Fibroblast of skin of left biceps (primary cell): ENCODE measurements around the gene ALDH5A1.
"Not testable (repeated sequence)": the region's sequence is repeated elsewhere in the genome, so short reads cannot be mapped to it uniquely, and the experiment has no call there.

Experiments
- DNase-seq, 2 experiments: peaks; one replicate each; pipeline ENCODE4 v3.0.0-alpha.2; 2013; ENCODE audit warnings: low read depth in 2 of 2

The ALDH5A1 gene

GRCh38 chr6:24486065-24486464 is 8.7 kb upstream of the ALDH5A1 start:
- DNase-seq = no peak

GRCh38 chr6:24489470-24489869 is 5.3 kb upstream of the ALDH5A1 start, which contains the start of gene GPLD1:
GPLD1 (minus strand) TSS chr6:24489578; CDS start chr6:24489511, 67 bp downstream.
- no peak for DNase-seq

DNA sequence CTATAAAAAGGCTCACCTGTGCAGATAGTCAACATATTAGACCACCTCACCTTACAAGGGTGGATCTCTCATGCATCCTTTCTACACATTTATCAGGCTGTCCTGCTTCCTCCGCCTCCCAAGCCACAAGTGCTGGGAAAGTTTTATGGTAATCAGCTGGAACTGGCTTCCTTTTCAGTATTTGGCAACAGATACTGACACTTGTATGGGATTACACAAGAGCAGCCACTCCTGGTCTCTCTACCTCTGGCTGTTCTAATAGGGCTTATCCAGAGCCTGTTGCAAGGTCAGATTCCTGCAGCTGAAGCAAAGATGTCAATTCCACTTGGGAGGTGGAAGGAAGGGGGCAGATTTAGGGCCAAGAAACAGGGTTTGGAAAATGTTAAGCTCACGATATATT is 4.9 kb upstream of the ALDH5A1 start:
- DNase-seq = no peak

- DNase-seq = no peak
These were observed 3.8 kb upstream of the ALDH5A1 start for GRCh38 chr6:24490948-24491347.

DNA sequence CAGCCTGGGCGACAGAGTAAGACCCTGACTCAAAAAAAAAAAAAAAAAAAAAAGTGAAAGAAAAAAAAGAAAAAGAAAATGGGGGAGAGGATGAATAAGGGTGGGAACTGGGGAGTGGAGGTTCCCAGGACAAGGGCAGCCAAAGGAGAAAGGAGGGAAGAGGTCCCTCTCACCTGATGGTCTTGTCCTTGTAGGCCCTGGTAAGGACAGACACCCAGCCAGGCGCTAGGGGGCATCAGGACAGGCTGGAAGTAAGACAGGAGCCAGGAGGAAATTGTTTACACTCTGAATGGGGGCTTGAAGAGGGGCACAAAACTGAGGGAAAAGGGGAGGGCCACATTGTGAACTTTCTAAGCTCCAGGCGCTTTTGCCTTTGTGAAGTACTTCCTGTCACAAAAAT is 2.3 kb upstream of the ALDH5A1 start:
- no peak for DNase-seq

DNA sequence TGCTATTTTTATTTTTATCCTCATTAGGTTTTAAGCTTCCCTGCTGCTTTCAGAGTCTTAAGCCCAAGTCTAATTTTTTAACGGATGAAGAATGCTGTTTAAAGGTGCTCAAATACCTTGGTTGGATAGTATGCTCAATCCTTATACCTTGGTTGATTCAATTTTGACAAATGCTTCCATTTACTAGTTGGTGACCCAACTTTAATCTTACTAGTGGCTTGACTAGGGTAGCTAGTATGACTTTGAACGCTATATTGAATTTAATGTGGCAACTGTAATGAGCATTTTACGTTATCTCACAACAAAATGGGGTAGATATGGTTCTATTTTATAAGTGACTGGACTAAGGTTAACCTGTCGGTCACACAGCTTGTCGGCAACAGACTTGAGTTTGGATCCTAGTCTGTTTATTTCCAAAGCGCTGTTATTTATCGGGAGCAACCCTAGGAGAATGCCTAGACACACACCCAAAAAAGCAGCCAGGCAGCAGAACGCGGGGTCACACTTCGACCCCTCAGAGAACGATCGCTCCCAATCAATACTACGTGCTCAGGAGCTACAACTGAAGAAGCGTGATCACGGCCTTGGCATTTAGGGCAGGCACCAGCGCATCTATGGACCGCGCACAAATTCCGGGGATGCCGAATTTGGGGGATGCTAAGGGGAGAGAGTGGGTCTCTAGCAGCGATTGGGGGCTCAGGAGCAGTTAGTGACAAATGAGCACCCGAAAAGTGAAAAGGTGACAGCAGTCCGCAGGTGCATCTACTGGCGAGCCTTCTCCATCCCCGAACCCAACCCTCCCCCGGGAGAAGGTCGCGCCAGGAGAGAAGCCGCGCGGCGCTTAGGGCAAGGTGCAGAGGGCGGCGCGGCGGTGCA is 586 bp upstream of the ALDH5A1 start:
- DNase-seq = no peak

GRCh38 chr6:24497254-24497970 is 2.6 kb downstream of the ALDH5A1 start:
- DNase-seq = no peak

DNA sequence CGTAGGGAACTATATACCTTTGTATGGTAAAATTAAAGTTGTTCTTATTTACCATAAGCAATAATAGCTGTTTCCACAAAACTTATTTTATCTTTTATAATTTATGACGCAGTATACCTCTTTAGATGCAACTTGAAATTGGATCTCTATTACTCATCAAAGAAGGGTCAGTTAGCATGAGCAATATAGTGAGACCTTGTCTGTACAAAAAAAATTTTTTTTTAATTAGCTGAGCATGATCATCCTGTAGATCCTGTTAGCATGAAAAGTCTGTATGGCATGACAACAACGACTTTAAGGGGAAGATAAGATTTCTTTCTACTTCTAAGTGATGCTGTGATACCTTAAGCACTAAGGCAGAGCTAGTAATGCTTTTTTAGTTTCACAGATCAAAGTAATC is 5.9 kb downstream of the ALDH5A1 start:
- no peak for DNase-seq

DNA sequence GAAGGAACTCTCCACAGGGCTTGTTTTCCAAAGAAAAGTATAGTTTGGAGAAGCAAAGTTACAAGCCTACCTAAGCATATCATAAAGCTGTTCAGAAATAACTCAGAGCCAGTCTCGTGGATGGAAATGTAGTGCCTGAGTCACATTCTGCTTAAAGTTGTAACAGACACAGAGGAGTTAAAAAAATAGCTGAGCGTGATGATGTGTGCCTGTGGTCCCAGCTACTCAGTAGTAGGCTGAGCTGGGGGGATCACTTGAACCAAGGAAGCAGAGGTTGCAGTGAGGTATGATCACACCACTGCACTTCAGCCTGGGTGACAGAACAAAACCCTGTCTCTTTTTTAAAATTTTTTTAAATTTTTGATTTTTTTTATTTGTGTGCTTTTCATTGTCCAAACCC is 6.6 kb downstream of the ALDH5A1 start:
- DNase-seq = no peak

DNA sequence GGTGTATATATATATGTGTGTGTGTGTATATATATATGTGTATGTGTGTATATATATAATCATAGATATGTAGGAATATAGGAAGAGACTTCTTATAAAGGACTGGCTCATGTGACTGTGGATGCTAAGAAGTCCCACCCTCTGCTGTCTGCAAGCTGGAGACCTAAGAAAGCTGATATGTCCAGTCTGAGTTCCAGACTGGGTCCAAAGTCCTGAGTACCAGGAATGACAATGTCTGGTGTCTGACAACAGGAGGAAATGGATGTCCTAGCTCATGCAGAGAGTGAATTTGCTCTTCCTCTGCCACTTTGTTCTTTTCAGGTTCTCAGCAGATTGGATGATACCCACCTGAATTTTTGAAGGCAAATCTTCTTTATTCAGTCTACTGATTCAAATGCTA is 7.1 kb downstream of the ALDH5A1 start:
- DNase-seq = no peak

DNA sequence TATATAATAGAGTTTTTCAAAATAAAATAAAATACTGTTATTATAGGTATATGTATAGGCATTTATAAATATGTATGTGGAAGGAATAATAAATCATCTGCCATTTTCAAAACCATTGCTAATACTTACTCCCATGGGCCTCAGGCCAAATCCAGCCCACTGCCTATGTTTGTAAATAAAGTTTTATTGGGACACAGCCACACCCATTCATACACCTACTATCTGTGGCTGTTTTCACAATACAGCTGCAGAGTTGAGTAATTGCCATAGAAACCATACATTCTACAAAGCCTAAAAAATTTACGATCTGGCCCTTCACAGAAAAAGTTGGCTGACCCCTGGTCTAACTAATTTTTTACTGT is 9.5 kb downstream of the ALDH5A1 start:
- no peak for DNase-seq

DNA sequence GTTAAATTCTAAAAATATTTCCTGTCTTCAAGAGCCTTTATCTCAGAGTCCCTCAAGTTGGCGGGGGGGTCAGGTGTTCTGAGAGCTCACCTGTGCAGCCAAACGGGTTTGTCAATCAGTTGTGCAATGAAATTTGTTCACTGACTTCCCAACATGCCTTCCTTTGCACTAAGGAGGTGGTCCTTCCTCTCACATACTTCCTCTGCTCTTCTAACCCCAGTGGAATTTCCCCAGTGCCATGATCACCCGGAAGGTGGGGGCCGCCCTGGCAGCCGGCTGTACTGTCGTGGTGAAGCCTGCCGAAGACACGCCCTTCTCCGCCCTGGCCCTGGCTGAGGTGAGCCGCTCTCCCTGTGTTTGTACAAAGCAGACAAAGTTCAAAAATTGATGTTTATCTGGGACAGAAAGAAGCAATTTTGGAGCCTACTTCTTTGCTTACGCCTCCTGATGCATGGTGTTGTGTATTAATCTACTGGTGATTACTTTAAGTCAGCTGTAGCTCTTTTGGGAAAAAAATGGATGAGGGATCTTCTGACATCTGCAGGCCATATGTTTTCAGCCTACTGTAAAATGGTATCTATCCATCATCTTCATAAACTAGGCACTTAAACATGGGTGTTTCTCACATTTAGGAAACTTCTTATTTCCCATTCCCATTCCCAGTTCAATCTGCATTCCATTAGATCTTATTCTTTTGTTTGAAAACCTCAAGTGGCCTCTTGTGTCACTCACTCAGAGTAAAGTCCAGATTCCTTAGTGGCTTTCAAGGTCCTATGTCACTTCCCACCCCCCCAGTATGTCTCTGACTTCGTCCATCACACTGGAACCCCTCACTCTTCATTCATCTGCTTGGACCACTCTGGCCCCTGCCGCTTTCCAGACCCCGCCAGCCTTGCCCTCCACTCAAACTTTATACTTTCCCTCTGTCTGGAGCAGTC is 10.1 kb downstream of the ALDH5A1 start:
- DNase-seq = peak in 1 of 2 experiments; percentile 13

DNA sequence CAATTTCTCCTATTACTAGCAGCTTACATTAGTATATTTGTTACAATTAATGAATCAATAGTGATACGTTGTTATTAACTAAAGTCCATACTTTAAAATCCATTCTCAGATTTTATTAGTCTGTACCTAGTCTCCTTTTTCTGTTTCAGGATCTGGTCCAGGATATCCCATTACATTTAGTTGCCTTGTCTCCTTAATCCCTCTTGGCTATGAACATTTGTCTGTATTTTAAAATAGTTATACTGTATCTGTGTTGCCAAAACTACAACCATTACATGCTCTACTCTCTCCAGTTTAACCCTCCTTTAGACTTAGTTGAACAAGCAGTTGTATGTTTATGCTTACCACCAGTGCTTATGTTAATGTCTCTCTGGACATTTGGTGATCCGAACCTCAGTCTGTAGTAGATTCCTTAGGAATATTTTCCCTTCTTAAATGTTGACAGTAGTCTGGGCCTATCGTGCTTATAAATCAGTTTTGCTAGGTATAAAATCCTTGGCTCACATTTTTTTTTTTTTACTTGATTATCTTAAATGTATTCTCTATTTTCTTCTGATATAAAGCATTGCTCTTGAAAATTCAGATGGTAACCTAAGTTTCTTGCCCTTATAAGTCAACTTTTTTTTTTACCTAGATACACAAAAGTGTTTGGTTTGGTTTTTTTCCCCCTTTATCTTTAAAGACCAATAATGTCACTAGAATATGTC is 12.2 kb downstream of the ALDH5A1 start:
- no peak for DNase-seq

DNA sequence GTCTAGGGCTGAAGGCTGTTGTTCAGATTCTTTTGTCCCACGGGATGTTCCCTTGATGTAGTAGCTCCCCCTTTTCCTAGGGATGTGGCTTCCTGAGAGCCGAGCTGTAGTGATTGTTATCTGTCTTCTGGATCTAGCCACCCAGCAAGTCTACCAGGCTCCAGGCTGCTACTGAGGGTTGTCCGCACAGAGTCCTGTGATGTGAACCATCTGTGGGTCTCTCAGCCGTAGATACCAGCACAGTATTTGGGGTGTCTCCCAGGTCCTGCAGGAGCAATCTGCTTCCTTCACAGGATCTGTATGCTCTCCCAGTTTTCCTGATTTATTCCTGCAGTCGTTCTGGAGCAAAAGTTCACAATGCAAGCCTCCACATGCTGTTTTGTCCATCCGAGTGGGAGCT is 17.2 kb downstream of the ALDH5A1 start:
- not testable (repeated sequence) for DNase-seq

DNA sequence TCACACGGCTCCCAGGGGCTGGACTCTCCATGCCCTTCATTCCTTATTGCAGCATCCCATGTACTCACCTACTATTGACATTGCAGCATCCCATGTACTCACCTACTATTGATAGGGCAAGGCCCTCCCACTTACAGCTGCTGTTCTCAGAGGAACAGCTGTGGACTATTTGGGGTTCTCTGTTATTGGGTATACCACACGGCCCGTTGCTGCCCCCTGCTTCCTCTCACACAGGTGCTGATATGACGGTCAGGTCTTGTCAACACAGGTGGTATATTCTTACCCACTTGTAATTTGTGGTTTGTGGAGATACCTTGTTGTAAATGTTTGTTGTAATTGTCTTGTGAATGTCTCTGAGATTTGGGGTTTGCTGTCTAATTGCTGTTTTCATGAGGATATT is 18.8 kb downstream of the ALDH5A1 start:
- no peak for DNase-seq

GRCh38 chr6:24517659-24518543 is 23.1 kb downstream of the ALDH5A1 start:
- DNase-seq = no peak

- DNase-seq = no peak
These were observed 26.3 kb downstream of the ALDH5A1 start for GRCh38 chr6:24520929-24521546.

DNA sequence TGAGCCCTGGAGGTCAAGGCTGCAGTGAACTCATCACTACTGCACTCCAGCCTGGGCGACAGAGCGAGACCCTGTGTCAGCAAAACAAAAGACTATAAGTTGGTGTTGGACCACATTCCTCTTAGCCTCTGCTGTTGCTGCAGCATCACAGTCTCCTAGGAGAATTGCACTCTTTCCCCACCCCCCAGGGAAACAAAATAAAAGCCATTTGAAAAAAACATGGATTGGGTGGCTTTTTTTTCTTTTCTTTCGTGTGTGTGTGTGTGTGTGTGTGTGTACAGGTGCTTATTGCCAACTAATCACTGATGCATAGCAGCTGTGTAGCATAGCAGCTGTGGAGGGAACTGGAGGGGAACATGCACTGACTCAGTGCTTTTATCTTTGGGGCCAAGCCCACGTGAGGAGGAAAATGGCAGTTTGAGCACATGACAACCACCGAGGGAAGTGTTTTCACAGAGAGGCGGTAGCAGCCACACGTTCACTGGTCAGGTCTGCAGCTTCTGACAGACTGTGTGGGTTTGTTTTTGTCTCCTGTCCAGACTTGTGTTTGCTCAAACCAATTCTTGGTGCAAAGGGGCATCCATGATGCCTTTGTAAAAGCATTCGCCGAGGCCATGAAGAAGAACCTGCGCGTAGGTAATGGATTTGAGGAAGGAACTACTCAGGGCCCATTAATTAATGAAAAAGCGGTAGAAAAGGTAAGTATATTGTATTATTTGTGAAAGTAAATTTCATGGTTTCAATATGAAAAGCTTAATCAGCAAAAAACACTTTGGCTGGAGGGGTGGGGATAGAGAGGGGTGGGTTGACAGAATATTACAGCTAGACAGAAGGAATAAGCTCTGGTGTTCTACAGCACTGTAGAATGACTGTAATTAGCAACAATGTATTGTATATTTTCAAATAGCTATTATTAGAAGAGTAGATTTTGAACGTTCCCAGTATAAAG is 27.7 kb downstream of the ALDH5A1 start:
- DNase-seq = no peak

DNA sequence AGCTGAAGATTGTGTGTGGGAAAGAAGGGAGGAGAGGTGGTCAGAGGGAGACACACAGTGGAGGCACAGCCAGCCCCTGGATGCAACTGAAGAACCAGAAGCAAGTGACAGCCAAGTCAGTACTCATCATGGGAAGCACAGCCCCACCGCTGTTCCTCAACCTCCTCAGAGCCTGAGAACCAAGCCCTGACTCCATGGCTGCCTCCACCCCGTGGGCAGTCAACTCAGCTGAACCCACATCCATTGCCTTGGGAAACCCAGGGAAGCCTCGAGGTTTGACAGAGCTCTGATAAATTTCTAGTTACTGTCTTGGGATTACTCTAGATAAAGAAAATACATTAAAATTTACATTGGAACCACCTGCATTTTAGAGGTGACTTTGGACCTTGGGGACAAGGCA is 29.6 kb downstream of the ALDH5A1 start:
- no peak for DNase-seq
